ENCODE data around the gene SIGLECL1. TPM values are rescaled to one million over a fixed set of nuclear protein-coding genes. Genes with fewer than 3 reads are reported as not detected.
"Not testable (repeated sequence)": the region's sequence is repeated elsewhere in the genome, so short reads cannot be mapped to it uniquely, and the experiment has no call there.

Gene SIGLECL1
- polyA plus RNA-seq, 1 experiment: not detected

DNA sequence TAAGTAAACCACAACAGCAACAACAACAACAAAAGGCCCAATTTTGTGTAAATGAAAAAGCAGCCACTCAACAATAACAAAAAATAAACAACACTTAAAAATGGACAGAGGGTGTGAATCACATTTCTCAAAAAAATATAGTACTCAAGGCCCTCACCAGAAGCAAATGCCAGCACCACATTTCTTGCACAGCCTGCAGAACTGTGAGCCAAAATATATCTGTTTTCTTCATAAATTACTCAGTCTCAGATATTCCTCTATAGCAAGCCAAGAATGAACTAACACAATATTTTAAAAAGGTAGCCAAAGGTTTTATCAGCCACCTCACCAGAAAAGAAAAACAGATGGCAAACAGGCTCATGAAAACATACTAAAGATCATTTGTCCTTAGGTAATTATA is 29.9 kb upstream of the SIGLECL1 start:
- Histone ChIP-seq H3K27ac (ENCODE audit: low read depth, low read length) (no peak overlapping the region), H3K9me3 (ENCODE audit: control insufficient read depth, insufficient read depth, low read length) (no peaks in the 10 kb centered on the region; the same call in 1 of the 2 replicates), H3K27me3 (ENCODE audit: control insufficient read depth, insufficient read depth, low read length) (no peaks in the 10 kb centered on the region), H3K4me3 (ENCODE audit: low read depth, low read length) (no peak overlapping the region)
- ChIA-PET CTCF (no interaction called here), POLR2A (no interaction called here)
- TF ChIP-seq, protein P1, sequence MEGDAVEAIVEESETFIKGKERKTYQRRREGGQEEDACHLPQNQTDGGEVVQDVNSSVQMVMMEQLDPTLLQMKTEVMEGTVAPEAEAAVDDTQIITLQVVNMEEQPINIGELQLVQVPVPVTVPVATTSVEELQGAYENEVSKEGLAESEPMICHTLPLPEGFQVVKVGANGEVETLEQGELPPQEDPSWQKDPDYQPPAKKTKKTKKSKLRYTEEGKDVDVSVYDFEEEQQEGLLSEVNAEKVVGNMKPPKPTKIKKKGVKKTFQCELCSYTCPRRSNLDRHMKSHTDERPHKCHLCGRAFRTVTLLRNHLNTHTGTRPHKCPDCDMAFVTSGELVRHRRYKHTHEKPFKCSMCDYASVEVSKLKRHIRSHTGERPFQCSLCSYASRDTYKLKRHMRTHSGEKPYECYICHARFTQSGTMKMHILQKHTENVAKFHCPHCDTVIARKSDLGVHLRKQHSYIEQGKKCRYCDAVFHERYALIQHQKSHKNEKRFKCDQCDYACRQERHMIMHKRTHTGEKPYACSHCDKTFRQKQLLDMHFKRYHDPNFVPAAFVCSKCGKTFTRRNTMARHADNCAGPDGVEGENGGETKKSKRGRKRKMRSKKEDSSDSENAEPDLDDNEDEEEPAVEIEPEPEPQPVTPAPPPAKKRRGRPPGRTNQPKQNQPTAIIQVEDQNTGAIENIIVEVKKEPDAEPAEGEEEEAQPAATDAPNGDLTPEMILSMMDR (IDR thresholded peaks at IDR 0.05; ENCODE audit: low read depth, low read length): no peak
- no peak for DNase-seq (ENCODE audit: low read depth, low spot score)

- no peaks in the 10 kb centered on the region for H3K27me3 ChIP-seq (ENCODE audit: control insufficient read depth, insufficient read depth, low read length)
- no peak overlapping the region for H3K4me3 ChIP-seq (ENCODE audit: low read depth, low read length)
- no peaks in the 10 kb centered on the region; the same call in 1 of the 2 replicates for H3K9me3 ChIP-seq (ENCODE audit: control insufficient read depth, insufficient read depth, low read length)
- no peak for DNase-seq (ENCODE audit: low read depth, low spot score)
- ChIA-PET POLR2A (no interaction called here), CTCF (no interaction called here)
- no peak overlapping the region for H3K27ac ChIP-seq (ENCODE audit: low read depth, low read length)
- TF ChIP-seq, protein P1 (IDR thresholded peaks at IDR 0.05; ENCODE audit: low read depth, low read length): no peak
Measured at GRCh38 chr19:51224163-51224641, 26.7 kb upstream of the SIGLECL1 start.

- POLR2A ChIA-PET: not testable (repeated sequence)
Measured at GRCh38 chr19:51224898-51225393, 25.9 kb upstream of the SIGLECL1 start, which contains the start of gene CD33. Gene CD33 (plus strand): TSS chr19:51225080. CDS start chr19:51225119, 39 bp downstream.

GRCh38 chr19:51226067-51226466 is 24.8 kb upstream of the SIGLECL1 start:
- Histone ChIP-seq H3K4me3 (ENCODE audit: low read depth, low read length) (no peak overlapping the region), H3K9me3 (ENCODE audit: control insufficient read depth, insufficient read depth, low read length) (no peaks in the 10 kb centered on the region; the same call in 1 of the 2 replicates), H3K27me3 (ENCODE audit: control insufficient read depth, insufficient read depth, low read length) (no peaks in the 10 kb centered on the region), H3K27ac (ENCODE audit: low read depth, low read length) (no peak overlapping the region)
- ChIA-PET CTCF (no interaction called here), POLR2A (no interaction called here)
- TF ChIP-seq, protein P1 (IDR thresholded peaks at IDR 0.05; ENCODE audit: low read depth, low read length): no peak
- DNase-seq (ENCODE audit: low read depth, low spot score): no peak

More at GRCh38 chr19:51224898-51225393, 25.9 kb upstream of the SIGLECL1 start, which contains the start of gene CD33:
- CTCF ChIA-PET; DNase-seq (ENCODE audit: low read depth, low spot score); H3K9me3 ChIP-seq (ENCODE audit: control insufficient read depth, insufficient read depth, low read length); H3K27me3 ChIP-seq (ENCODE audit: control insufficient read depth, insufficient read depth, low read length); H3K27ac ChIP-seq (ENCODE audit: low read depth, low read length); H3K4me3 ChIP-seq (ENCODE audit: low read depth, low read length): not testable (repeated sequence)

DNA sequence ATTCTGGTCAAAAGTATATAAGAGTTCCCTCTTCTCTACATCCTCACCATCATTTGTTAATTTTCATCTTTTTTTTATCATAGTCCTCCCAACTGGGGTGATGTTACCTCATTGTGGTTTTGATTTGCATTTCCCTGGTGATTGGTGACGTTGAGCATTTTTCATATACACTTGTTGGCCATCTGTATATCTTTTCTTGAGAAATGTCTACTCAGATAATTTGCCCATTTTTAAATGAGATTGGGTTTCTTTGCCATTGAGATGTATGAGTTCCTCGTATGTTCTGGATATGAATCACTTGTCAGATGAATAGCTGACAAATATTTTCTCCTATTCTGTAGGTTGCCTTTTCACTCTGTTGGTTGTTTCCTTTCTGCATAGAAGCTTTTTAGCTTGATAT is 23.6 kb upstream of the SIGLECL1 start:
- Histone ChIP-seq H3K27ac (ENCODE audit: low read depth, low read length) (no peak overlapping the region), H3K9me3 (ENCODE audit: control insufficient read depth, insufficient read depth, low read length) (no peaks in the 10 kb centered on the region; the same call in 1 of the 2 replicates), H3K27me3 (ENCODE audit: control insufficient read depth, insufficient read depth, low read length) (no peaks in the 10 kb centered on the region), H3K4me3 (ENCODE audit: low read depth, low read length) (no peak overlapping the region)
- TF ChIP-seq, protein P1 (IDR thresholded peaks at IDR 0.05; ENCODE audit: low read depth, low read length): no peak
- DNase-seq (ENCODE audit: low read depth, low spot score): no peak
- ChIA-PET POLR2A (no interaction called here), CTCF (no interaction called here)
